Measurements from ENCODE around the gene LAMP2. TPM values are rescaled to one million over a fixed set of nuclear protein-coding genes. Genes with fewer than 3 reads are reported as not detected.

Gene LAMP2
- total and polyA plus RNA-seq, 2 of the 8 experiments (the other 6 are each of a cell fraction or from before 2014, with no cell fraction given): 21.2 to 29.9 TPM

GRCh38 chrX:120486786-120487185 lies 17.7 kb upstream of the LAMP2 start:
- no peaks in the 10 kb centered on the region for H3K79me1 ChIP-seq (ENCODE audit: low read depth, low read length)
- no peak overlapping the region for H2BK120ac ChIP-seq (replicated peaks; ENCODE audit: low read depth, low read length)
- H3K9ac ChIP-seq (replicated peaks in 1 of 4; ENCODE audit: extremely low read depth in 1 of 4, low read depth in 3 of 4, low read length in 3 of 4): no peak overlapping the region
- H4K8ac ChIP-seq (ENCODE audit: extremely low read depth, insufficient read depth, low read length): no peak overlapping the region
- no peak overlapping the region for H4K5ac ChIP-seq (ENCODE audit: insufficient read length, low read depth, low read length)
- H3K36me3 ChIP-seq (ENCODE audit: control insufficient read depth in 2 of 4, insufficient read depth in 4 of 4, low read length in 3 of 4): no peaks in the 10 kb centered on the region
- H2BK15ac ChIP-seq (ENCODE audit: low read length): no peak overlapping the region
- no peak overlapping the region for H3K4ac ChIP-seq (replicated peaks; ENCODE audit: insufficient read length, low read depth, low read length)
- no peak overlapping the region for H2BK12ac ChIP-seq (ENCODE audit: low read depth, low read length)
- no peak overlapping the region for H3K23ac ChIP-seq (ENCODE audit: insufficient read length)
- 83% methylated on average over 8 of the region's 9 CpGs; no CpG with 5 or more reads in 1 of the 2 experiments for WGBS, 2 experiments (ENCODE audit: extremely low coverage in 1 of 2, insufficient coverage in 1 of 2, insufficient read length in 1 of 2, insufficient replicate concordance in 2 of 2, low coverage in 1 of 2, low lambda C conversion rate in 2 of 2, missing lambda C conversion rate in 1 of 2)
- DNase-seq (ENCODE audit: low read depth in 1 of 2, low spot score in 2 of 2): no peak
- no peak overlapping the region for H2AK5ac ChIP-seq (ENCODE audit: low read depth, low read length)
- no peaks in the 10 kb centered on the region for H3K23me2 ChIP-seq (ENCODE audit: low read depth, low read length)
- no peaks in the 10 kb centered on the region for H4K20me1 ChIP-seq (replicated peaks in 1 of 2; ENCODE audit: control insufficient read depth in 1 of 2, insufficient read depth in 2 of 2, low read length in 2 of 2)
- H4K91ac ChIP-seq (replicated peaks; ENCODE audit: insufficient read length, low read length): no peak overlapping the region
- no peak overlapping the region for H2BK5ac ChIP-seq (ENCODE audit: low read depth, low read length)
- no peaks in the 10 kb centered on the region for H3K27me3 ChIP-seq (replicated peaks in 1 of 4; ENCODE audit: control insufficient read depth in 3 of 4, extremely low read depth in 1 of 4, insufficient read depth in 3 of 4, low read length in 3 of 4)
- no peak for FAIRE-seq
- peak overlapping the region in 1 of 4 experiments; percentile 63; a peak in 1 of 8 replicates for H3K4me3 ChIP-seq (ENCODE audit: extremely low read depth in 1 of 4, insufficient read depth in 2 of 4, low read depth in 3 of 4, low read length in 4 of 4)
- POLR2A ChIA-PET (ENCODE audit: partially characterized antibody): interaction anchor here (1.1 kb wide), 1 partner anchor 18 kb away, joined by 4 read pairs; the partner anchor contains the start of gene LAMP2
- H3K4me1 ChIP-seq (replicated peaks in 1 of 4; ENCODE audit: control insufficient read depth in 3 of 4, insufficient read depth in 4 of 4, low read length in 3 of 4): 0 out of 7 replicates have a peak, but pooled peaks cover 0 to 2% (median 0%) of the 10 kb centered on the region in 4 experiments
- H3K9me3 ChIP-seq (ENCODE audit: insufficient read depth in 2 of 2, low read depth in 1 of 2, low read length in 1 of 2): no peaks in the 10 kb centered on the region
- peak overlapping the region in 1 of 2 experiments; percentile 62; a peak in 1 of 4 replicates for H3K4me2 ChIP-seq (ENCODE audit: insufficient read depth in 1 of 2, low read depth in 2 of 2, low read length in 2 of 2)
- H3K18ac ChIP-seq (ENCODE audit: extremely low read depth, low read length): no peak overlapping the region
- no peaks in the 10 kb centered on the region for H3K79me2 ChIP-seq (ENCODE audit: control insufficient read depth in 1 of 2, insufficient read depth in 2 of 2, low read length in 2 of 2)
- H3K27ac ChIP-seq (ENCODE audit: low read depth, low read length): no peak overlapping the region
- CTCF ChIA-PET (ENCODE audit: partially characterized antibody): interaction anchor here (0.7 to 1.9 kb wide), 10 partner anchors 11 to 187 kb away, joined by 3 to 5 read pairs (median 4); no protein-coding TSS in a partner anchor
- H2BK20ac ChIP-seq (ENCODE audit: low read length): no peak overlapping the region
- no peak overlapping the region for H3K14ac ChIP-seq (ENCODE audit: insufficient read length)
- H3K56ac ChIP-seq (replicated peaks; ENCODE audit: insufficient read length, low read depth, low read length): no peak overlapping the region
- H2AFZ ChIP-seq (ENCODE audit: low read length): no peak overlapping the region
- TF ChIP-seq POLR2A (IDR thresholded peaks at IDR 0.05; ENCODE audit: control extremely low read depth in 1 of 2, low read depth in 2 of 2, low read length in 2 of 2) (no peak), KDM1A (IDR thresholded peaks at IDR 0.05; ENCODE audit: borderline replicate concordance, low read length) (no peak), CTCF (IDR thresholded peaks at IDR 0.05; ENCODE audit: control extremely low read depth in 1 of 3, insufficient read depth in 1 of 3, low read depth in 1 of 3, low read length in 3 of 3) (no peak), SIN3A (conservative IDR thresholded peaks at IDR 0.05 in 1 of 2, IDR thresholded peaks at IDR 0.05 in 1 of 2; ENCODE audit: low read depth in 1 of 2, low read length in 2 of 2) (no peak), POLR2AphosphoS5 (IDR thresholded peaks at IDR 0.05; ENCODE audit: low read depth, low read length) (no peak), SAP30 (IDR thresholded peaks at IDR 0.05; ENCODE audit: insufficient read depth, insufficient replicate concordance, low read length) (no peak), RXRA (IDR thresholded peaks at IDR 0.05; ENCODE audit: insufficient read depth, low read depth, low read length) (no peak), CHD1 (IDR thresholded peaks at IDR 0.05; ENCODE audit: low read depth, low read length) (no peak), JUN (IDR thresholded peaks at IDR 0.05; ENCODE audit: low read depth, low read length) (no peak), RAD21 (IDR thresholded peaks at IDR 0.05 in 1 of 2, conservative IDR thresholded peaks at IDR 0.05 in 1 of 2; ENCODE audit: low read depth in 2 of 2, low read length in 2 of 2) (no peak), TAF1 (IDR thresholded peaks at IDR 0.05; ENCODE audit: low read depth, low read length) (no peak)
